SK-N-SH (cell line): ENCODE results near the gene SLC2A9.

Source experiments
- CTCF ChIP-seq: fragments of 200-600 bp; sonication (generic); IDR thresholded peaks from 2 replicates; pipeline ENCODE4 v1.6.1; 2017; ENCODE audit warnings: antibody characterized with exemption, mild to moderate bottlenecking, moderate library complexity
- EZH2phosphoT487 ChIP-seq: fragments of 200-600 bp; sonication (generic); IDR thresholded peaks from 2 replicates; pipeline ENCODE4 v1.6.1; 2017; ENCODE audit warnings: low read depth, mixed run types, mild to moderate bottlenecking, antibody characterized with exemption, moderate library complexity, borderline replicate concordance
- FOXM1 ChIP-seq: IDR thresholded peaks from 2 replicates; pipeline ENCODE4 v1.4.0; 2012; ENCODE audit warnings: low read depth, mild to moderate bottlenecking
- IRF3 ChIP-seq: fragments of 150-350 bp; IDR thresholded peaks from 2 replicates; pipeline ENCODE4 v1.6.1; 2016; ENCODE audit warnings: mild to moderate bottlenecking, low read depth, low read length
- JUND ChIP-seq: IDR thresholded peaks from 2 replicates; pipeline ENCODE4 v1.4.0; 2012
- MAX ChIP-seq: IDR thresholded peaks from 2 replicates; pipeline ENCODE4 v1.4.0; 2012; ENCODE audit warnings: low read depth
- MEF2A ChIP-seq: IDR thresholded peaks from 2 replicates; pipeline ENCODE4 v1.4.0; 2012; ENCODE audit warnings: low read depth, borderline replicate concordance
- MXI1 ChIP-seq: IDR thresholded peaks from 2 replicates; pipeline ENCODE4 v1.6.1; 2012; ENCODE audit warnings: mild to moderate bottlenecking, low read depth, low read length, improper control_type of control experiment
- POLR2AphosphoS5 ChIP-seq: IDR thresholded peaks from 2 replicates; pipeline ENCODE4 v1.6.1; 2012; ENCODE audit warnings: low read depth, low read length
- RAD21 ChIP-seq: IDR thresholded peaks from 2 replicates; pipeline ENCODE4 v1.6.1; 2012; ENCODE audit warnings: mild to moderate bottlenecking, low read length
- REST ChIP-seq: IDR thresholded peaks from 2 replicates; pipeline ENCODE4 v1.6.1; 2012; ENCODE audit warnings: mild to moderate bottlenecking, low read depth, low read length, moderate library complexity
- SMC3 ChIP-seq: IDR thresholded peaks from 2 replicates; pipeline ENCODE4 v1.6.1; 2012; ENCODE audit warnings: low read depth, low read length, improper control_type of control experiment
- YY1 ChIP-seq: IDR thresholded peaks from 2 replicates; pipeline ENCODE4 v1.4.0; 2012; ENCODE audit warnings: low read depth, mild to moderate bottlenecking

DNA sequence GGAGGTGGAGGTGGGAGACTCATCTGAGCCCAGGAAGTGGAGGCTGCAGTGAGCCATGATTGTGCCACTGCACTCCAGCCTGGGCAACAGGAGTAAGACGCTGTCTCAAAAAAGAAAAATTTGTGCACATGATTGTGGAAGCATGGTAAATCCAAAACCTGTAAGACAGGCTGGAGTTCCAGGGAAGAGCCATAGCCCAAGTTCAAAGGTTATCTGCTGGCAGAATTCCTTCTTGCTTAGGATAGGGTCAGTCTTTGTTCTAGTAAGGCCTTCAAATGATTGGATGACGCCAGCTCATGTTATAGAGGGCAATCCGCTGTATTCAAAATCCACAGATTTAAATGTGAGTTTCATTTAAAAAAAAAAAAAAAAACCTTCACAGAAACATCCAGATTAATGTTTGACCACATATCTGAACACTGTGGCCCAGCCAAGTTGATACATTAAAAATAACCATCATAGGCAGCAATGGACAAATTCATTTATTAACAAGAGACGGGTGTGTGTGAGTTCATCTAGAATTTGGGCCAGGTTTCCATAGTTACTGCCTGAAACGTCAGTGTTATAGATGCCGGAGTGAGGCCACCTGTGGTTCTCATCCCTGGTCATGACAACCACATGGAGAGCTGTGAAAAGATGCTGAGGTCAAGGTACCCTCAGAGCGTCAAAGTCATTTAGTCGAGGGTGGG, 35.2 kb upstream of the SLC2A9 start:
- TF ChIP-seq RAD21 = no peak
- no peak for TF ChIP-seq CTCF
- no peak for TF ChIP-seq SMC3
- no peak for TF ChIP-seq EZH2phosphoT487
- no peak for TF ChIP-seq MXI1
- no peak for TF ChIP-seq POLR2AphosphoS5
- no peak for TF ChIP-seq FOXM1
- TF ChIP-seq MAX = no peak
- TF ChIP-seq REST = no peak
- no peak for TF ChIP-seq MEF2A
- no peak for TF ChIP-seq YY1
- TF ChIP-seq JUND = no peak
- TF ChIP-seq IRF3 = no peak
